GM18499 (cell line): ENCODE measurements around the gene ADAMTS4.

Experiments
- ATAC-seq: cut with Tn5 transposase; IDR thresholded peaks from one replicate; pipeline ENCODE4 v1.9.1; 2021; ENCODE audit warnings: moderate number of reproducible peaks; ENCODE audit not compliant: insufficient read depth, unreplicated experiment

ADAMTS4 gene

GRCh38 chr1:161219078-161219892, 20.4 kb upstream of the ADAMTS4 start:
- ATAC-seq: no peak

- no peak for ATAC-seq
Observed at GRCh38 chr1:161218301-161219077, 19.6 kb upstream of the ADAMTS4 start.

- no peak for ATAC-seq
Observed at GRCh38 chr1:161217831-161218230, 19.0 kb upstream of the ADAMTS4 start.

GRCh38 chr1:161216945-161217712, 18.3 kb upstream of the ADAMTS4 start:
- peak; percentile 84 for ATAC-seq

- no peak for ATAC-seq
Observed at GRCh38 chr1:161215076-161215475, 16.2 kb upstream of the ADAMTS4 start, which contains the start of gene FCER1G. Gene FCER1G, plus strand, starts transcription at chr1:161215295. Its CDS starts 27 bp downstream, at chr1:161215322.

- ATAC-seq: no peak
Observed at GRCh38 chr1:161214369-161214768, 15.5 kb upstream of the ADAMTS4 start.

GRCh38 chr1:161209790-161210409, 11.0 kb upstream of the ADAMTS4 start:
- ATAC-seq: no peak

- ATAC-seq: no peak
Observed at GRCh38 chr1:161207173-161207572, 8.3 kb upstream of the ADAMTS4 start.

GRCh38 chr1:161206411-161207140, 7.7 kb upstream of the ADAMTS4 start:
- no peak for ATAC-seq

- ATAC-seq: peak; percentile 89
Observed at GRCh38 chr1:161201836-161202712, 3.2 kb upstream of the ADAMTS4 start, which contains the start of gene NDUFS2. Gene NDUFS2, plus strand, starts transcription at chr1:161202367. Its CDS starts 19 bp downstream, at chr1:161202386.

GRCh38 chr1:161200992-161201835, 2.4 kb upstream of the ADAMTS4 start:
- ATAC-seq: no peak

GRCh38 chr1:161200421-161200991, 1.7 kb upstream of the ADAMTS4 start:
- no peak for ATAC-seq

- ATAC-seq: no peak
Observed at GRCh38 chr1:161199506-161200139, 769 bp upstream of the ADAMTS4 start.

GRCh38 chr1:161198194-161198896, 509 bp downstream of the ADAMTS4 start:
- no peak for ATAC-seq

- no peak for ATAC-seq
Observed at GRCh38 chr1:161197560-161198193, 1.2 kb downstream of the ADAMTS4 start.
